GM18873 (cell line): ENCODE results near the gene PDZD4.

Experiments used
- ATAC-seq: cut with Tn5 transposase; IDR thresholded peaks from one replicate; pipeline ENCODE4 v1.9.1; 2021; ENCODE audit warnings: mild to moderate bottlenecking, moderate library complexity, moderate number of reproducible peaks; ENCODE audit not compliant: unreplicated experiment, low FRiP score

The PDZD4 gene

GRCh38 chrX:153816831-153817690 is 13.3 kb downstream of the PDZD4 start:
- no peak for ATAC-seq

DNA sequence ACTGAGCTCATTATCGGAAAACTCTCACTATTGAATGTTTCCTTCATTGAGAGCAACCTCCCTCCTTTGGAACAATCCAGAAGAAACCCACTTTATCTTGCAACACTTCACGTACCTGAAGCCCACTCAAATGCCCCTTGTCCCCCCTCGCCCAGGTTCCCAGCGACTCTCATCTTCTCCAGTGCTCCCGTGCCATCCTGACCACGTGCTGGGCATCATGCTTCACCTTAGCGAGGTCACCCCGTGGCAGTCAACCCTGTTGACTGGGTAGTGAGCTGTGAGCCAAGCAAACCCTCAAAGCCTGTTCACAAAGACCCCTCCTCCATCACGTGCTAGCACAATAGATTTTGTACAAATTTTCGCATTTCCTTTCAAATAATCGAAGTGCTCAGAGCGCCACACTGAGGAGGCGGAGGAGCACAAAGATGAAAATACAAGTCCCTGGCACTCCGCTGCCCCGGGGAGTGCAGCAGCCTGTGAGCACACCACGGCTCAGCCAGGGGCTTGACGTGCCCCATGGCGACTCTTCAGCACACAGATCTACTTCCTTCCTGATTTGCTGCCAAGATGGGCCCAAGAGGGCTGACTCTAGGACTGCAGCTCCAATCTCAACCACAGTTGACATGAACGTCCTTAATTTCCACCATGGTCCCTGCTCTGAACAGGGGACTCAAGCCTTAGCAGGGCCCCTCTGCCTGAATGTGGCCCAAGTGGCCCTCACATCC is 15.6 kb downstream of the PDZD4 start:
- no peak for ATAC-seq

GRCh38 chrX:153813161-153813560 is 17.2 kb downstream of the PDZD4 start:
- ATAC-seq, result no peak

- ATAC-seq, result no peak
Measured at GRCh38 chrX:153812220-153812619, 18.1 kb downstream of the PDZD4 start.

DNA sequence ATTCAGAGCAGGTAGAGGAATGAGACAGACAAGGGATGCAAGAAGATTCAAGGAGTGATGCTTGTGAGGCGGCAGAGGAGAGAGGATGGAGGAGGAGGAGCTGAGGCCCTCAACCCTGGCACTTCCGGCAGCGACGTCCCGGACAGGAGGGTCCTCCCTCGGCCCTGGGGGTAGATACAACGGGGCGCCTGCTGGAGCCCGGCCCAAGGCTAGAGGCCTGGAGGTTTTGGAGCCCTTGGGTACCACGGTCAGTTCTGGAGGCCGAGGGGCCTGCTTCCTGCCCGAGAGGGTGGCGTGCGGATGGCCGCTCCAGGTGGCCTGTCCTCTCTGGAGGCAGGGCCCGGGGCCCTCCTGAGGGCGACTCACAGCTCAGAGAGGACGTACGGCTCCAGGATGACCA is 22.4 kb downstream of the PDZD4 start:
- no peak for ATAC-seq

GRCh38 chrX:153806999-153807575 is 23.3 kb downstream of the PDZD4 start:
- ATAC-seq, result no peak

DNA sequence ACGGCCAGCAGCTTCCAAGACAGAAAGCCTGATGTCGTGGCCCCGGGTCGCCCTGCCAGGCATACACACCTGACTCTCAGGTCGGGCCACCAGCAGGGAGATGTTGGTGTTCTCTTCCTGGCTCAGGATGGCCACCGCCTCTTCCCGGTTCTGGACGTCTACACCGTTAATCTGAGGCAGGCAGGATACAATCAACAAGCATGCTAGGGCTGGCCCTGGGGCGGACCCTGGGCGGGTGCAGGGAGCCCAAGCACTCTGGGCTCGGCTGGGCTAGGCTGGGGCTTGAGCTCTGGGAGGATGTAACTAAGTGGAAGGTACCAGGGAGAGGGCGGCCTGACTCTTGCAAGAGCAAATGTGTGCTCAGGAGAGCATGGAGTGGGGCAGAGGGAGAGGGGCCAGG is 24.9 kb downstream of the PDZD4 start:
- no peak for ATAC-seq

DNA sequence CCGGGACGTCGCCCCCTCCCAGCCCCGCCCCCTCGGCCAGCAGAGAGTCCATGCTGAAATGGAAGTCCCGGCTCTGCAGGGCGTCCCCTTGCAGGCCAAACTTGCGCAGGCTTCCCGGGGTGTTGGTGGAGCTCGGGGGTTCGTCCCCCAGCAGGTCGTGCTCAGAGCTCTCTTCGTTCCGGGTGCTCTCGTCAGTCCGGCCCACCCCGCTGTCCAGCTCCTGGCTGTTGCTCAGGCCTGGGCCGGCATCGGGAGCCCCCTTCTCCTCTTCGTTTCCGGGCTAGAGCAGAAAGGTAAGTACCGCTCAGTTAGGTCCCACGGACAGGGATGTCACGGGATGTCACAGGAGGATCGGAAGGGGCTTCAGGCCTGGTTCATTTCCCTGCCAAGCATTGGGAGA is 25.7 kb downstream of the PDZD4 start:
- ATAC-seq, result no peak

DNA sequence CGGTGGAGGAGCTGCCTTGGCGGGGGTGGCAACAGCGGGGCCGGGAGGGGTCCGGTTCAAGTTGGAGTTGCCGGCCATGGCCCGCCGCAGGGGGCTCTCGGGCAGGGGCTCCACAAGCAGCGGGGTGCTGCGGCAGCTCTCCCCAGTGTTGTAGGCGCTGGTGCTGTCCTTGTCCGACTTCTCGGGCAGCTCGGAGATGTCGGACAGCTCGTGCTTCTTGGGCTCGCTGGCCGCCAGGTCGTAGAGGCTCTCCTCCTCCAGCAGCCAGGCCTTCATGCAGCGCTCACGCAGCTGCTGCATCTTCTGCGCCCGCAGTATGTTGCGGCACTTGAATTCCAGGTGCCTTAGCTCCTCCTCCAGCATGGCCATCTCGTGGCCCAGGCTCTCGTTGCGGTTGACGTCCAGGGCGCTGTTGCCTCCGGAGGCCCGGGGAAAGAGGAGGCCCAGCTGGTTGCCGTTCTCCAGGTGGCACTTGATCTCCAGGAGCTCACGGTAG is 26.2 kb downstream of the PDZD4 start:
- ATAC-seq, result no peak

GRCh38 chrX:153803211-153804099 is 26.9 kb downstream of the PDZD4 start:
- no peak for ATAC-seq

DNA sequence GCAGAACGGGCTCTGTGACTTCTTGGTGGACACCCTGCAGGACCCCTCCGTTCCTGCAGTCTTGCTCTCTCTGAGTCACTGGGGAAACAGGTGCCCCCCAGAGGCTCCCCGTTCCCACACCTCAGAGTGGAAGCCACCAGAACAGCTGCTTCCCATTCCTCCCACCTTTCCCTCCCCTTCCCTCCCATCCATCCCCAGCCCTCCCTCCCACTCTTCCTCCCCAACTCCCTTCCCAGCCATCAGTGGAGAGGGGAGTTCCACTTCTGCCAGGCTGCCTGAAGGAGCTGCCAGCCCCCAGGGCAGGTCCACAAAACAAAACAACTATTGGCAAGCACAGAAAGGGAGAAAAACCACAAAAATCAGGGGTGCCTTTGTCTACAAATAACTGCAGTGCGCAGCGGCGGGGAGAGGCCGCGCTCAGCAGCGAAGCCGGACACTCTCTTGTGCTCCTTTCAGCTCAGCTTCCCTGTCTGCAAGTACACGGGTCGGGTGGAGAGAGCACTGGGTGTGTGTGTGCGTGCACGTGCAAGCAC is 27.8 kb downstream of the PDZD4 start:
- ATAC-seq, result no peak

DNA sequence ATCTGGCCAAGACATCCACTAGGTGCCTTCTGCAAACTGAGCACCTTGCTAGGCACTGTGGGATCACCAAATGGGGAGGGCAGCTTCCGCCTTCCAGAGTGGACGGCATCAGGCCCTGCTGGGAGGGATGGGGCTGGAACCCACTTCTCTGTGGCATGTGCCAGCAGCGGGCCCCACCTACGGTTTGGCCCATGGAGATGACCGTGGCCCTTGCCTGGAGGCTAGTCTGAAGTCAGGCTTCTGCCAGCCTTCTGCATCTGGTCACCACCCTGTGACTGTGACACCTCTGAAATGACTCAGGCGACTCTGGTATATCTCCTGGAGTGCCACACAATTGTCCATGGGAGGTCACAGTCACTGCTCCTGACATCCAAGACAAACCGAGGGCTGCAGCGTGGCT is 28.7 kb downstream of the PDZD4 start:
- ATAC-seq, result no peak

DNA sequence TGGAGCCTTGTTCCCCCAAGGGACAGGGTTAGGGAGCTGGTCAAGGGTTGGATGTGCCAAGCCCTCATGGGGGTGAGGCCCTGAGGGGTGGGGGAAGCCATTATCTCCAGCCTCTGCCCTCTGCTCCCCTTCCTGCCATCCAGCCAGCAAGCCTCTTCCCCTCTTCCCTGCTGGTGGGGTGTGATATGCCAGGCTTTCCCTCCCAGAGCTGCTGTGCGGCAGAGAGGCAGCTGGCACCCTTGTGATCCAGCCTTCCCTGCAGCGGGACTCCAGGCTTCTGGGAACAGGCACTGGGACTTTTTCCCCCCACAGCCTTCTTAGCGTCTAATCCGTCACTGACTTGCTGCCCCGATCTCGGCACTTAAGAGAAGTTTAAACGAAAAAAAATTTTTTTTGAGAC is 29.6 kb downstream of the PDZD4 start:
- no peak for ATAC-seq

- ATAC-seq, result no peak
Measured at GRCh38 chrX:153800177-153800722, 30.1 kb downstream of the PDZD4 start.

DNA sequence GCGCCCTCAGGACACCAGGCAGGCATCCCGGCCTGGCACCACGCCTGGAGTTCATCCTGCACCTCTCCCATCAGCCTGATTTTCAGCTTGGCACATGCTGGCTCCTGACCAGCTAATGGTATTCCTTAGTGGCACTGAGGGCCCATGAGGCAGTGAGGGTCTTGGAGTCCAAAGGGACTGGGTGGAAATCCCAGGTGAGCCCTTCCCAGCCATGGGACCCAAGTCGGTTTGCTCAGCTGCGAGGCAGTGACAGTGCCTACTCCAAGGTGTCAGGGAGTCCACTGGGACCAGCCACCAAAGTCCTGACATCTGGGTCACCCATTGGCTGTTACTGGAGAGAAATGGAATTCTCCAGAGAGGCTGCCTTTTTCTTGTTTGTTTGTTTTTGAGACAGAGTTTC is 31.0 kb downstream of the PDZD4 start:
- ATAC-seq, result no peak

DNA sequence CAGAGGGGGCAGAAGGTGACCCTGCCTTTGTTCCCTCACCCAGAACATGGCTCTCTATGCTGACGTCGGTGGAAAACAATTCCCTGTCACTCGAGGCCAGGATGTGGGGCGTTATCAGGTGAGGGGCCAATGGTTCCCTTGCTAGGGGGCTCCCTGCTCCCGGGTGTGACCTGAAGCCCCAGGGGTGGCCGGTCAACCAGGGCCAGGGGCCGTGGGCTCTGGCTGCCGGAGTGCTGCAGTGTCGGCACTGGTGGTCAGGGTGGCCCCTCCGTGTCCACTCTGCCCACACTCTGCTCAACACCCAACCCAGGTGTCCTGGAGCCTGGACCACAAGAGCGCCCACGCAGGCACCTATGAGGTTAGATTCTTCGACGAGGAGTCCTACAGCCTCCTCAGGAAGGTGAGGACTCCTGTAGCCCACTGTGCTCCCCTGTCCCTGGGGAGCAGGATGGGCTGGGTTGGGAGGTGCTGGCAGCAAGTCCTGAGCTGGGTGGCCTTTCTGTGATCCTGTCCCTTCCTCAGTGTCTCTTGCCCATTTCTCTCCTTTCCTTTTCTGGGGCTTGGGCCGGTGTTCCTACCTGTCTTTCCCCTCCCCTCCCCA is 32.8 kb downstream of the PDZD4 start:
- ATAC-seq, result no peak

- ATAC-seq, result no peak
Measured at GRCh38 chrX:153794897-153795816, 35.2 kb downstream of the PDZD4 start.
